Transverse colon (tissue), 4 donors: ENCODE data around the gene RASSF4.

Experiments
- EP300 ChIP-seq: sonication (generic); formaldehyde crosslinking; IDR thresholded peaks from one replicate; pipeline ENCODE4 v1.6.1; 2017; ENCODE audit warnings: antibody characterized with exemption, low read depth
- POLR2A ChIP-seq: fragments of 450-650 bp; IDR thresholded peaks from one replicate; pipeline ENCODE4 v1.6.1; 2016; ENCODE audit warnings: antibody characterized with exemption, mild to moderate bottlenecking, moderate library complexity
- POLR2AphosphoS5 ChIP-seq, 3 donors: sonication (generic); formaldehyde crosslinking; IDR thresholded peaks; one replicate each; pipeline ENCODE4 v1.6.1; 2016; ENCODE audit warnings: antibody characterized with exemption in 3 of 3
- TF ChIP-seq, protein P1 (sequence below), 5 experiments: fragments of 200-600 bp in 3 of 5; fragments of 450-650 bp in 2 of 5; sonication (generic) in 3 of 5; IDR thresholded peaks; 1 replicate in 2 of 5; 2 replicates in 3 of 5; pipeline ENCODE4 v1.5.1; 2016 to 2017; ENCODE audit warnings: antibody characterized with exemption in 5 of 5, inconsistent platforms in 3 of 5, mild to moderate bottlenecking in 2 of 5, moderate library complexity in 1 of 5

DNA sequence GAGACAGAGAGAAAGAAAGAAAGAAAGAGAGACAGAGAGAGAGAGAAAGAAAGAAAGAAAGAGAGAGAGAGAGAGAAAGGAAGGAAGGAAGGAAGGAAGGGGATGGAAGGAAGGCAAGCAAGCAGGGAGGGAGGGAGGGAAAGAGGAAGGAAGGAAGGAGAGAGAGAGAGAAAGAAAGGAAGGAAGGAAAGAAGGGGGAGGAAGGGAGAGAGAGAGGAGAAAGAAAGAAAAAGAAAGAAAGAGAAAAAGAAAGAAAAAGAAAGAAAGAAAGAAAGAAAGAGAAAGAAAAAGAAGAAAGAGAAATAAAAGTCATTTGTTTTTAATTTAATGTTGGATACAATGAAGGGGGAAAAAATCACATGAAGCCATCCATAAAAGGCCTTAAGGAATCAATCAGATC is 4.6 kb upstream of the RASSF4 start:
- TF ChIP-seq, protein P1, sequence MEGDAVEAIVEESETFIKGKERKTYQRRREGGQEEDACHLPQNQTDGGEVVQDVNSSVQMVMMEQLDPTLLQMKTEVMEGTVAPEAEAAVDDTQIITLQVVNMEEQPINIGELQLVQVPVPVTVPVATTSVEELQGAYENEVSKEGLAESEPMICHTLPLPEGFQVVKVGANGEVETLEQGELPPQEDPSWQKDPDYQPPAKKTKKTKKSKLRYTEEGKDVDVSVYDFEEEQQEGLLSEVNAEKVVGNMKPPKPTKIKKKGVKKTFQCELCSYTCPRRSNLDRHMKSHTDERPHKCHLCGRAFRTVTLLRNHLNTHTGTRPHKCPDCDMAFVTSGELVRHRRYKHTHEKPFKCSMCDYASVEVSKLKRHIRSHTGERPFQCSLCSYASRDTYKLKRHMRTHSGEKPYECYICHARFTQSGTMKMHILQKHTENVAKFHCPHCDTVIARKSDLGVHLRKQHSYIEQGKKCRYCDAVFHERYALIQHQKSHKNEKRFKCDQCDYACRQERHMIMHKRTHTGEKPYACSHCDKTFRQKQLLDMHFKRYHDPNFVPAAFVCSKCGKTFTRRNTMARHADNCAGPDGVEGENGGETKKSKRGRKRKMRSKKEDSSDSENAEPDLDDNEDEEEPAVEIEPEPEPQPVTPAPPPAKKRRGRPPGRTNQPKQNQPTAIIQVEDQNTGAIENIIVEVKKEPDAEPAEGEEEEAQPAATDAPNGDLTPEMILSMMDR (IDR thresholded peaks at IDR 0.05), result no peak
- TF ChIP-seq POLR2A (no peak), EP300 (no peak), POLR2AphosphoS5 (IDR thresholded peaks at IDR 0.05) (no peak)
